H1 (cell line): ENCODE data around the gene NUP205. TPM values are rescaled to one million over a fixed set of nuclear protein-coding genes. Genes with fewer than 3 reads are reported as not detected.

Source experiments
- CTCF ChIA-PET: fragments of 300-600 bp; sonication (Branson Sonifier 250); formaldehyde crosslinking; loops from one replicate; lab custom pipeline; 2021; ENCODE audit not compliant: partially characterized antibody; lab: Charles Lee
- POLR2A ChIA-PET: fragments of 300-600 bp; sonication (Branson Sonifier 250); formaldehyde crosslinking; loops from one replicate; lab custom pipeline; 2021; ENCODE audit warnings: inconsistent platforms; ENCODE audit not compliant: partially characterized antibody; lab: Charles Lee
- DNase-seq, 2 experiments: peaks; one replicate each; pipeline versions ENCODE4 v3.0.0 to v3.0.0-alpha.2; 2010 to 2022; ENCODE audit warnings: low spot score in 2 of 2, low read depth in 1 of 2, mixed read lengths in 1 of 2
- FAIRE-seq: peaks from 2 replicates; lab custom pipeline; 2011; peaks lifted over from hg19 to GRCh38; lab: Jason Lieb, UNC
- H2AFZ ChIP-seq: 2 replicates; pipeline ENCODE4 v1.8.1; 2012; ENCODE audit warnings: low read length, inconsistent platforms
- H2AK5ac ChIP-seq: 2 replicates; pipeline ENCODE4 v1.6.1; 2013; ENCODE audit warnings: low read depth, low read length
- H2BK120ac ChIP-seq: replicated peaks from 2 replicates; pipeline ENCODE3; 2013; ENCODE audit warnings: low read depth, low read length, inconsistent platforms
- H2BK12ac ChIP-seq: 2 replicates; pipeline ENCODE4 v1.6.1; 2013; ENCODE audit warnings: low read depth, low read length
- H2BK15ac ChIP-seq: 2 replicates; pipeline ENCODE4 v1.6.1; 2013; ENCODE audit warnings: low read length
- H2BK20ac ChIP-seq: 2 replicates; pipeline ENCODE4 v1.6.1; 2013; ENCODE audit warnings: low read length
- H2BK5ac ChIP-seq: 2 replicates; pipeline ENCODE4 v1.6.1; 2013; ENCODE audit warnings: low read depth, low read length
- H3K14ac ChIP-seq: 2 replicates; pipeline ENCODE4 v1.6.1; 2013; ENCODE audit warnings: inconsistent platforms; ENCODE audit not compliant: insufficient read length
- H3K18ac ChIP-seq: 2 replicates; pipeline ENCODE4 v1.6.1; 2013; ENCODE audit warnings: low read length; ENCODE audit errors: extremely low read depth
- H3K23ac ChIP-seq: 2 replicates; pipeline ENCODE4 v1.6.1; 2013; ENCODE audit warnings: inconsistent platforms; ENCODE audit not compliant: insufficient read length
- H3K23me2 ChIP-seq: 2 replicates; pipeline ENCODE4 v1.6.1; 2013; ENCODE audit warnings: low read depth, low read length
- H3K27ac ChIP-seq: 2 replicates; pipeline ENCODE4 v1.6.1; 2011; ENCODE audit warnings: low read depth, low read length, inconsistent platforms
- H3K27me3 ChIP-seq, 4 experiments: replicated peaks in 1 of 4; 1 replicate in 1 of 4; 2 replicates in 3 of 4; pipeline versions ENCODE4 v1.6.1 to v1.8.1; 2011 to 2013; ENCODE audit warnings: low read length in 3 of 4, mild to moderate bottlenecking in 3 of 4, inconsistent platforms in 2 of 4, mixed read lengths in 2 of 4, moderate library complexity in 1 of 4; ENCODE audit not compliant: control insufficient read depth in 3 of 4, insufficient read depth in 3 of 4; ENCODE audit errors: extremely low read depth in 1 of 4
- H3K36me3 ChIP-seq, 4 experiments: 2 replicates each; pipeline versions ENCODE4 v1.6.1 to v1.8.1; 2011 to 2013; ENCODE audit warnings: mild to moderate bottlenecking in 4 of 4, low read length in 3 of 4, moderate library complexity in 2 of 4, control low read depth in 1 of 4, inconsistent platforms in 1 of 4; ENCODE audit not compliant: insufficient read depth in 4 of 4, control insufficient read depth in 2 of 4
- H3K4ac ChIP-seq: replicated peaks from 2 replicates; pipeline ENCODE3; 2013; ENCODE audit warnings: low read length, low read depth, mixed read lengths, inconsistent platforms; ENCODE audit not compliant: insufficient read length
- H3K4me1 ChIP-seq, 4 experiments: replicated peaks in 1 of 4; 1 replicate in 1 of 4; 2 replicates in 3 of 4; pipeline versions ENCODE4 v1.6.1 to v1.8.1; 2011 to 2013; ENCODE audit warnings: low read length in 3 of 4, inconsistent platforms in 2 of 4, mixed read lengths in 1 of 4; ENCODE audit not compliant: insufficient read depth in 4 of 4, control insufficient read depth in 3 of 4
- H3K4me2 ChIP-seq, 2 experiments: 2 replicates each; pipeline versions ENCODE4 v1.6.1 to v1.8.1; 2011 to 2013; ENCODE audit warnings: low read depth in 2 of 2, low read length in 2 of 2, control low read depth in 1 of 2, inconsistent platforms in 1 of 2, mild to moderate bottlenecking in 1 of 2; ENCODE audit not compliant: insufficient read depth in 1 of 2
- H3K4me3 ChIP-seq, 4 experiments: fragments of 200-600, 300-600 bp in 1 of 4; sonication (generic), shearing (Covaris generic), sonication (Bioruptor Twin) in 1 of 4; 2 replicates each; pipeline versions ENCODE4 v1.5.1 to v1.8.1; 2011 to 2016; ENCODE audit warnings: low read length in 4 of 4, low read depth in 3 of 4, control low read depth in 2 of 4, inconsistent platforms in 2 of 4, mild to moderate bottlenecking in 2 of 4, mixed read lengths in 1 of 4, moderate library complexity in 1 of 4; ENCODE audit not compliant: insufficient read depth in 2 of 4; ENCODE audit errors: extremely low read depth in 1 of 4
- H3K56ac ChIP-seq: replicated peaks from 2 replicates; pipeline ENCODE3; 2013; ENCODE audit warnings: low read depth, mild to moderate bottlenecking, mixed read lengths, low read length, inconsistent platforms; ENCODE audit not compliant: insufficient read length
- H3K79me1 ChIP-seq: 2 replicates; pipeline ENCODE4 v1.6.1; 2013; ENCODE audit warnings: low read depth, low read length, control low read depth
- H3K79me2 ChIP-seq, 2 experiments: 2 replicates each; pipeline versions ENCODE4 v1.6.1 to v1.8.1; 2012 to 2013; ENCODE audit warnings: low read length in 2 of 2, mild to moderate bottlenecking in 2 of 2, inconsistent platforms in 1 of 2; ENCODE audit not compliant: insufficient read depth in 2 of 2, control insufficient read depth in 1 of 2
- H3K9ac ChIP-seq, 4 experiments: replicated peaks in 1 of 4; 1 replicate in 1 of 4; 2 replicates in 3 of 4; pipeline versions ENCODE4 v1.6.1 to v1.8.1; 2011 to 2013; ENCODE audit warnings: low read depth in 3 of 4, low read length in 3 of 4, control low read depth in 2 of 4, mild to moderate bottlenecking in 2 of 4, moderate library complexity in 2 of 4, inconsistent platforms in 1 of 4; ENCODE audit errors: extremely low read depth in 1 of 4
- H3K9me3 ChIP-seq, 2 experiments: 2 replicates each; pipeline versions ENCODE4 v1.6.1 to v1.8.1; 2012 to 2013; ENCODE audit warnings: mild to moderate bottlenecking in 2 of 2, moderate library complexity in 2 of 2, control low read depth in 1 of 2, inconsistent platforms in 1 of 2, low read depth in 1 of 2, low read length in 1 of 2, mixed read lengths in 1 of 2; ENCODE audit not compliant: insufficient read depth in 2 of 2
- H4K20me1 ChIP-seq, 2 experiments: replicated peaks in 1 of 2; 2 replicates each; pipeline versions ENCODE3 to v1.8.1; 2011 to 2013; ENCODE audit warnings: inconsistent platforms in 2 of 2, low read length in 2 of 2, mild to moderate bottlenecking in 1 of 2; ENCODE audit not compliant: insufficient read depth in 2 of 2, control insufficient read depth in 1 of 2
- H4K5ac ChIP-seq: 2 replicates; pipeline ENCODE4 v1.6.1; 2013; ENCODE audit warnings: low read length, low read depth, mixed read lengths, inconsistent platforms; ENCODE audit not compliant: insufficient read length
- H4K8ac ChIP-seq: 2 replicates; pipeline ENCODE4 v1.8.0; 2013; ENCODE audit warnings: mild to moderate bottlenecking, moderate library complexity, low read length, inconsistent platforms; ENCODE audit not compliant: insufficient read depth; ENCODE audit errors: extremely low read depth
- H4K91ac ChIP-seq: replicated peaks from 2 replicates; pipeline ENCODE3; 2013; ENCODE audit warnings: low read length, mixed read lengths, inconsistent platforms; ENCODE audit not compliant: insufficient read length
- HDAC6 ChIP-seq: IDR thresholded peaks from one replicate; pipeline ENCODE4 v1.7.1; 2012; ENCODE audit warnings: low read depth, mild to moderate bottlenecking, inconsistent platforms, low read length, moderate library complexity
- RFX5 ChIP-seq: IDR thresholded peaks from 2 replicates; pipeline ENCODE4 v1.6.1; 2011; ENCODE audit warnings: low read depth, low read length, improper control_type of control experiment, borderline replicate concordance
- SP1 ChIP-seq: IDR thresholded peaks from 2 replicates; pipeline ENCODE4 v1.6.1; 2011; ENCODE audit warnings: low read depth, low read length
- WGBS, 2 experiments: shearing (Covaris generic) in 1 of 2; methylation state at CpG; one replicate each; pipeline versions ENCODE4 v1.1.6 to v1.1.7; 2013 to 2015; ENCODE audit warnings: low lambda C conversion rate in 2 of 2, mixed read lengths in 2 of 2, inconsistent platforms in 1 of 2, low coverage in 1 of 2, missing lambda C conversion rate in 1 of 2; ENCODE audit not compliant: insufficient replicate concordance in 2 of 2, insufficient coverage in 1 of 2, insufficient read length in 1 of 2; ENCODE audit errors: extremely low coverage in 1 of 2, missing lambda C conversion rate in 1 of 2; 5-methylcytosine and 5-hydroxymethylcytosine counted together
- polyA plus RNA-seq, 7 experiments: library from polyadenylated mRNA; depleted of rRNA in 3 of 7; stranded (reverse) in 5 of 7; unstranded in 2 of 7; fragments of >200 nt in 5 of 7; fragments of 200-250 nt in 2 of 7; gene quantifications; 1 replicate in 5 of 7; 2 replicates in 1 of 7; 4 replicates in 1 of 7; pipeline versions ENCODE4 v1.2.1 to v1.2.3, GENCODE V29; 2011 to 2013; ENCODE audit warnings: missing spikeins in 2 of 7, mixed read lengths in 2 of 7
- total RNA-seq: library from RNA; stranded (reverse); fragmentation: NEBNext Ultra II Directional; extraction: Animal tissue kit (Norgen Biotek cat#: 25700); gene quantifications from 2 replicates; pipeline ENCODE4 v1.2.1, GENCODE V29; 2021

Gene NUP205
- total and polyA plus RNA-seq, 2 of the 8 experiments (the other 6 are each of a cell fraction or from before 2014, with no cell fraction given): 148 to 216 TPM

GRCh38 chr7:135620447-135620846 lies 62.7 kb downstream of the NUP205 start:
- Histone ChIP-seq H3K4me1 (no peaks in the 10 kb centered on the region), H3K9ac (no peak overlapping the region), H4K20me1 (peaks cover 0 to 2% of the 10 kb centered on the region in 2 experiments), H3K9me3 (no peaks in the 10 kb centered on the region), H2BK12ac (no peak overlapping the region), H2BK120ac (no peak overlapping the region), H3K4me3 (no peak overlapping the region), H2BK15ac (no peak overlapping the region), H4K8ac (no peak overlapping the region), H3K36me3 (peaks cover 25 to 87% (median 63%) of the 10 kb centered on the region in 4 experiments), H3K79me1 (no peaks in the 10 kb centered on the region; the same call in 1 of the 2 replicates), H3K27me3 (no peaks in the 10 kb centered on the region), H2AK5ac (no peak overlapping the region), H3K23ac (no peak overlapping the region), H3K79me2 (no peaks in the 10 kb centered on the region), H2BK5ac (no peak overlapping the region), H3K14ac (no peak overlapping the region), H2BK20ac (no peak overlapping the region), H2AFZ (no peak overlapping the region), H4K5ac (no peak overlapping the region), H4K91ac (no peak overlapping the region), H3K4me2 (no peak overlapping the region), H3K4ac (no peak overlapping the region), H3K23me2 (no peaks in the 10 kb centered on the region), H3K56ac (no peak overlapping the region), H3K27ac (no peak overlapping the region), H3K18ac (no peak overlapping the region)
- ChIA-PET POLR2A (interaction anchor here (1.2 kb wide), 1 partner anchor 18 kb away, joined by 3 read pairs; no protein-coding TSS in a partner anchor), CTCF (interaction anchor here (0.6 to 4.9 kb wide), 17 partner anchors 8 to 1484 kb away, joined by 4 to 33 read pairs (median 7); no protein-coding TSS in a partner anchor)
- FAIRE-seq: no peak
- 100% methylated on average over 2 of the region's 2 CpGs; no CpG with 5 or more reads in 1 of the 2 experiments for WGBS, 2 experiments
- no peak for DNase-seq
- TF ChIP-seq SP1 (no peak), HDAC6 (no peak), RFX5 (no peak)
